H1 (cell line): ENCODE measurements around the gene FMNL2. TPM values are rescaled to one million over a fixed set of nuclear protein-coding genes. Genes with fewer than 3 reads are reported as not detected.

Experiments used
- polyA plus RNA-seq, 7 experiments: library from polyadenylated mRNA; depleted of rRNA in 3 of 7; stranded (reverse) in 5 of 7; unstranded in 2 of 7; fragments of >200 nt in 5 of 7; fragments of 200-250 nt in 2 of 7; gene quantifications; 1 replicate in 5 of 7; 2 replicates in 1 of 7; 4 replicates in 1 of 7; pipeline versions ENCODE4 v1.2.1 to v1.2.3, GENCODE V29; 2011 to 2013; ENCODE audit warnings: missing spikeins in 2 of 7, mixed read lengths in 2 of 7
- total RNA-seq: library from RNA; stranded (reverse); fragmentation: NEBNext Ultra II Directional; extraction: Animal tissue kit (Norgen Biotek cat#: 25700); gene quantifications from 2 replicates; pipeline ENCODE4 v1.2.1, GENCODE V29; 2021
- TF ChIP-seq, protein P1 (sequence below): fragments of 300-600 bp; sonication (generic); IDR thresholded peaks from 2 replicates; pipeline ENCODE4 v1.7.1; 2012; ENCODE audit warnings: low read length, moderate library complexity, mild to moderate bottlenecking, inconsistent platforms; ENCODE audit not compliant: insufficient replicate concordance

Gene FMNL2
- total and polyA plus RNA-seq, 2 of the 8 experiments (the other 6 are each of a cell fraction or from before 2014, with no cell fraction given), result 15.5 to 45.1 TPM

- TF ChIP-seq, protein P1, sequence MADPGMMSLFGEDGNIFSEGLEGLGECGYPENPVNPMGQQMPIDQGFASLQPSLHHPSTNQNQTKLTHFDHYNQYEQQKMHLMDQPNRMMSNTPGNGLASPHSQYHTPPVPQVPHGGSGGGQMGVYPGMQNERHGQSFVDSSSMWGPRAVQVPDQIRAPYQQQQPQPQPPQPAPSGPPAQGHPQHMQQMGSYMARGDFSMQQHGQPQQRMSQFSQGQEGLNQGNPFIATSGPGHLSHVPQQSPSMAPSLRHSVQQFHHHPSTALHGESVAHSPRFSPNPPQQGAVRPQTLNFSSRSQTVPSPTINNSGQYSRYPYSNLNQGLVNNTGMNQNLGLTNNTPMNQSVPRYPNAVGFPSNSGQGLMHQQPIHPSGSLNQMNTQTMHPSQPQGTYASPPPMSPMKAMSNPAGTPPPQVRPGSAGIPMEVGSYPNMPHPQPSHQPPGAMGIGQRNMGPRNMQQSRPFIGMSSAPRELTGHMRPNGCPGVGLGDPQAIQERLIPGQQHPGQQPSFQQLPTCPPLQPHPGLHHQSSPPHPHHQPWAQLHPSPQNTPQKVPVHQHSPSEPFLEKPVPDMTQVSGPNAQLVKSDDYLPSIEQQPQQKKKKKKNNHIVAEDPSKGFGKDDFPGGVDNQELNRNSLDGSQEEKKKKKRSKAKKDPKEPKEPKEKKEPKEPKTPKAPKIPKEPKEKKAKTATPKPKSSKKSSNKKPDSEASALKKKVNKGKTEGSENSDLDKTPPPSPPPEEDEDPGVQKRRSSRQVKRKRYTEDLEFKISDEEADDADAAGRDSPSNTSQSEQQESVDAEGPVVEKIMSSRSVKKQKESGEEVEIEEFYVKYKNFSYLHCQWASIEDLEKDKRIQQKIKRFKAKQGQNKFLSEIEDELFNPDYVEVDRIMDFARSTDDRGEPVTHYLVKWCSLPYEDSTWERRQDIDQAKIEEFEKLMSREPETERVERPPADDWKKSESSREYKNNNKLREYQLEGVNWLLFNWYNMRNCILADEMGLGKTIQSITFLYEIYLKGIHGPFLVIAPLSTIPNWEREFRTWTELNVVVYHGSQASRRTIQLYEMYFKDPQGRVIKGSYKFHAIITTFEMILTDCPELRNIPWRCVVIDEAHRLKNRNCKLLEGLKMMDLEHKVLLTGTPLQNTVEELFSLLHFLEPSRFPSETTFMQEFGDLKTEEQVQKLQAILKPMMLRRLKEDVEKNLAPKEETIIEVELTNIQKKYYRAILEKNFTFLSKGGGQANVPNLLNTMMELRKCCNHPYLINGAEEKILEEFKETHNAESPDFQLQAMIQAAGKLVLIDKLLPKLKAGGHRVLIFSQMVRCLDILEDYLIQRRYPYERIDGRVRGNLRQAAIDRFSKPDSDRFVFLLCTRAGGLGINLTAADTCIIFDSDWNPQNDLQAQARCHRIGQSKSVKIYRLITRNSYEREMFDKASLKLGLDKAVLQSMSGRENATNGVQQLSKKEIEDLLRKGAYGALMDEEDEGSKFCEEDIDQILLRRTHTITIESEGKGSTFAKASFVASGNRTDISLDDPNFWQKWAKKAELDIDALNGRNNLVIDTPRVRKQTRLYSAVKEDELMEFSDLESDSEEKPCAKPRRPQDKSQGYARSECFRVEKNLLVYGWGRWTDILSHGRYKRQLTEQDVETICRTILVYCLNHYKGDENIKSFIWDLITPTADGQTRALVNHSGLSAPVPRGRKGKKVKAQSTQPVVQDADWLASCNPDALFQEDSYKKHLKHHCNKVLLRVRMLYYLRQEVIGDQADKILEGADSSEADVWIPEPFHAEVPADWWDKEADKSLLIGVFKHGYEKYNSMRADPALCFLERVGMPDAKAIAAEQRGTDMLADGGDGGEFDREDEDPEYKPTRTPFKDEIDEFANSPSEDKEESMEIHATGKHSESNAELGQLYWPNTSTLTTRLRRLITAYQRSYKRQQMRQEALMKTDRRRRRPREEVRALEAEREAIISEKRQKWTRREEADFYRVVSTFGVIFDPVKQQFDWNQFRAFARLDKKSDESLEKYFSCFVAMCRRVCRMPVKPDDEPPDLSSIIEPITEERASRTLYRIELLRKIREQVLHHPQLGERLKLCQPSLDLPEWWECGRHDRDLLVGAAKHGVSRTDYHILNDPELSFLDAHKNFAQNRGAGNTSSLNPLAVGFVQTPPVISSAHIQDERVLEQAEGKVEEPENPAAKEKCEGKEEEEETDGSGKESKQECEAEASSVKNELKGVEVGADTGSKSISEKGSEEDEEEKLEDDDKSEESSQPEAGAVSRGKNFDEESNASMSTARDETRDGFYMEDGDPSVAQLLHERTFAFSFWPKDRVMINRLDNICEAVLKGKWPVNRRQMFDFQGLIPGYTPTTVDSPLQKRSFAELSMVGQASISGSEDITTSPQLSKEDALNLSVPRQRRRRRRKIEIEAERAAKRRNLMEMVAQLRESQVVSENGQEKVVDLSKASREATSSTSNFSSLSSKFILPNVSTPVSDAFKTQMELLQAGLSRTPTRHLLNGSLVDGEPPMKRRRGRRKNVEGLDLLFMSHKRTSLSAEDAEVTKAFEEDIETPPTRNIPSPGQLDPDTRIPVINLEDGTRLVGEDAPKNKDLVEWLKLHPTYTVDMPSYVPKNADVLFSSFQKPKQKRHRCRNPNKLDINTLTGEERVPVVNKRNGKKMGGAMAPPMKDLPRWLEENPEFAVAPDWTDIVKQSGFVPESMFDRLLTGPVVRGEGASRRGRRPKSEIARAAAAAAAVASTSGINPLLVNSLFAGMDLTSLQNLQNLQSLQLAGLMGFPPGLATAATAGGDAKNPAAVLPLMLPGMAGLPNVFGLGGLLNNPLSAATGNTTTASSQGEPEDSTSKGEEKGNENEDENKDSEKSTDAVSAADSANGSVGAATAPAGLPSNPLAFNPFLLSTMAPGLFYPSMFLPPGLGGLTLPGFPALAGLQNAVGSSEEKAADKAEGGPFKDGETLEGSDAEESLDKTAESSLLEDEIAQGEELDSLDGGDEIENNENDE, result no peak
These were observed 202.2 kb downstream of the FMNL2 start (continued) for GRCh38 chr2:152537081-152537651.
